ENCODE results near the gene CD3G. TPM values are rescaled to one million over a fixed set of nuclear protein-coding genes. Genes with fewer than 3 reads are reported as not detected.

CD3G gene
- total and polyA plus RNA-seq, 9 donors: 0.15 to 1.4 (median 0.40) TPM; not detected in 1

DNA sequence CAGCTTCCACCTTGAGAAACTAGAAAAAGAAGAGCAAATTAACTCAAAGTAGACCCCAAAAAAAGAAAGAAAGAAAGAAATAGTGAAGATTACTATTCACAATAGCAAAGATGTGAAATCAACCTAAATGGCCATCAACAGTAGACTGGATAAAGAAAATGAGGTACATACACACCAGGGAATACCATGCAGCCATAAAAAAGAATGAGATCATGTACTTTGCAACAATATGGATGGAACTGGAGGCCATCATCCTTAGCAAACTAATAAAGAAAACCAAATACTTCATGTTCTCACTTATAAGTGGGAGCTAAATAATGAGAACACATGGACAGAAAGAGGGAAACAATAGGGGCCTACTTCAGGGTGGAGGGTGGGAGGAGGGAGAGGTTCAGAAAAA lies 15.4 kb upstream of the CD3G start:
- no peak for DNase-seq
- H3K9me3 ChIP-seq: no peaks in the 10 kb centered on the region
- intact Hi-C loops (cut with DNase I): no loop called here
- H3K27me3 ChIP-seq: no peaks in the 10 kb centered on the region
- H3K4me3 ChIP-seq: no peak overlapping the region
- no peaks in the 10 kb centered on the region for H3K4me1 ChIP-seq (ENCODE audit: insufficient read depth)
- no peak for TF ChIP-seq EP300 (IDR thresholded peaks at IDR 0.05)
- TF ChIP-seq, protein P1, sequence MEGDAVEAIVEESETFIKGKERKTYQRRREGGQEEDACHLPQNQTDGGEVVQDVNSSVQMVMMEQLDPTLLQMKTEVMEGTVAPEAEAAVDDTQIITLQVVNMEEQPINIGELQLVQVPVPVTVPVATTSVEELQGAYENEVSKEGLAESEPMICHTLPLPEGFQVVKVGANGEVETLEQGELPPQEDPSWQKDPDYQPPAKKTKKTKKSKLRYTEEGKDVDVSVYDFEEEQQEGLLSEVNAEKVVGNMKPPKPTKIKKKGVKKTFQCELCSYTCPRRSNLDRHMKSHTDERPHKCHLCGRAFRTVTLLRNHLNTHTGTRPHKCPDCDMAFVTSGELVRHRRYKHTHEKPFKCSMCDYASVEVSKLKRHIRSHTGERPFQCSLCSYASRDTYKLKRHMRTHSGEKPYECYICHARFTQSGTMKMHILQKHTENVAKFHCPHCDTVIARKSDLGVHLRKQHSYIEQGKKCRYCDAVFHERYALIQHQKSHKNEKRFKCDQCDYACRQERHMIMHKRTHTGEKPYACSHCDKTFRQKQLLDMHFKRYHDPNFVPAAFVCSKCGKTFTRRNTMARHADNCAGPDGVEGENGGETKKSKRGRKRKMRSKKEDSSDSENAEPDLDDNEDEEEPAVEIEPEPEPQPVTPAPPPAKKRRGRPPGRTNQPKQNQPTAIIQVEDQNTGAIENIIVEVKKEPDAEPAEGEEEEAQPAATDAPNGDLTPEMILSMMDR (IDR thresholded peaks at IDR 0.05): no peak
- TF ChIP-seq POLR2A (IDR thresholded peaks at IDR 0.05): no peak
- H3K27ac ChIP-seq: no peak overlapping the region
- H3K36me3 ChIP-seq: no peaks in the 10 kb centered on the region

DNA sequence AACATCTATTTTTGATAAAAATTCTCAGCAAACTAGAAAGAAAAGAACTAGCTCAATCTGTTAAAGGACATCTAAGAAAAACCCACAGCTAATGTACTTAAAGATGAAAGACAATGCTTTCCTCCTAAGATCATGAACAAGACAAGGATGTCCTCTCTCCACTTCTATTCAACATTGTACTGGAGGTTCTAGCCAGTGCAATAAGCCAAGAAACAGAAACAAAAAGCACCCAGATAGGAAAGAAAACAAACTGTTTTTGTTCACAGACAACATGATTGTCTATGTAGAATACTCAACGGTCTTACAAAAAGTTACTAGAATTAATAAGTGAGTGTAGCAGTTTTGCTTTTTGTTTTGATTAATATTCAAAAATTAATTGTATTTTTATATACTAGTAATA lies 9.4 kb upstream of the CD3G start:
- Histone ChIP-seq H3K9me3 (no peaks in the 10 kb centered on the region), H3K4me3 (no peak overlapping the region), H3K27me3 (no peaks in the 10 kb centered on the region), H3K27ac (no peak overlapping the region), H3K36me3 (no peaks in the 10 kb centered on the region), H3K4me1 (ENCODE audit: insufficient read depth) (no peaks in the 10 kb centered on the region)
- WGBS, 3 donors: 77 to 92% (median 77%) methylated on average over 1 of the region's 1 CpG
- TF ChIP-seq, protein P1 (IDR thresholded peaks at IDR 0.05): no peak
- TF ChIP-seq EP300 (IDR thresholded peaks at IDR 0.05) (no peak), POLR2A (IDR thresholded peaks at IDR 0.05) (no peak)
- DNase-seq: no peak
- intact Hi-C loops (cut with DNase I): no loop called here

DNA sequence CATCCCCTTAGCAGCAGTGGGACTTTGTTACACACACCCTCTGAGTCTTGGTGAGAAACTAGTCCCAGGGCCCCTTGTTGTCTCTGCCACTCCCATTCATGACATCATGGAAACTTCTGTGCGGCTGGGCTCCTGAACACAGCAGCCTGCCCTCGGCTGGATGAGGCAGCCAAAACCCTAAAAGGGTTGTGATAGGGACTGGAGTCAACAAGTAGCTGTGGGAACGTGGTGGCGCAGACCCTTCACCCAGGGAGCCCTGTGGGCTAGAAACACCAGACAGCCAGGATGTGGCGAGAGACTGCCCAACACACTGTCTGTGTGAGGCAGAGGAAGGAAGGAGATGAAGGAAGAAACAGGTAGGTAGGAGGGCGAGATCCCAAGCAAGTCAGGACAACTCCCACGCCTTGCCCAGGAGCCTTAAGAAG lies 5.5 kb upstream of the CD3G start:
- Histone ChIP-seq H3K27me3 (no peaks in the 10 kb centered on the region), H3K4me1 (ENCODE audit: insufficient read depth) (no peaks in the 10 kb centered on the region), H3K9me3 (no peaks in the 10 kb centered on the region), H3K4me3 (no peak overlapping the region), H3K36me3 (no peaks in the 10 kb centered on the region), H3K27ac (no peak overlapping the region)
- TF ChIP-seq, protein P1 (IDR thresholded peaks at IDR 0.05): no peak
- TF ChIP-seq POLR2A (IDR thresholded peaks at IDR 0.05): no peak
- no peak for TF ChIP-seq EP300 (IDR thresholded peaks at IDR 0.05)
- WGBS, 3 donors: 56 to 64% (median 59%) methylated on average over 7 of the region's 7 CpGs
- intact Hi-C loops (cut with DNase I): no loop called here
- no peak for DNase-seq

DNA sequence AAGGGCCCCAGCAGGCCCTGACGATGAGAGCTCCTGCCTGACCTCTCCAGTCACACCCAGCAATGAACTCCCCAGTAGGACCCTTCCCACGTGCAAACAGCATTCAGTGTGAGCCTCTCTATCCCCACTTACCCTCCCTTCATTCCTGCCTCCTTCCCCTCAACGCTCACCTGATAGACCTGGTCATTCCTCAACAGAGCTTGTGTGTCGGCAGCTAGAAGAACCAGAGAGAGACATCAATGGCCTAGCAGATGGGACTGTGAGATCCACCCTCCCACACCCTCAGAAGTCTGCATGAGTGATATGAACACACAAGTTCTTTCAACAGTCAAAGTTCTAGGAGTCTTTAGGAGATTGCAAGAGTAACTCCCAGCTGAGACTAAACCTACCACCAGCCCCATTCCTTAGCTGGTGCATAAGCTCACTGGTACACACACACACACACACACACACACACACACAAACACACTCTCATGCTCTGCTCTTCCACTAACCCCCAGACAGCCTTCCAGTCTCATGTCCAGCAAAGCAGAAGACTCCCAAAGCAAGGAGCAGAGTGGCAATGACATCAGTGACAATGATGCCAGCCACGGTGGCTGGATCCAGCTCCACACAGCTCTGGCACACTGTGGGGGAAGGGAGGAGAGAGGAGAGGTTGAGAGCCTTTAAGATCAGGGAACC lies 4.7 kb upstream of the CD3G start:
- H3K4me1 ChIP-seq (ENCODE audit: insufficient read depth): no peaks in the 10 kb centered on the region
- TF ChIP-seq EP300 (IDR thresholded peaks at IDR 0.05) (no peak), POLR2A (IDR thresholded peaks at IDR 0.05) (no peak)
- TF ChIP-seq, protein P1 (IDR thresholded peaks at IDR 0.05): no peak
- no peak for DNase-seq
- H3K27ac ChIP-seq: no peak overlapping the region
- H3K9me3 ChIP-seq: no peaks in the 10 kb centered on the region
- H3K27me3 ChIP-seq: no peaks in the 10 kb centered on the region
- intact Hi-C loops (cut with DNase I): no loop called here
- no peak overlapping the region for H3K4me3 ChIP-seq
- 61 to 85% (median 68%) methylated on average over 5 of the region's 5 CpGs for WGBS, 3 donors
- no peaks in the 10 kb centered on the region for H3K36me3 ChIP-seq

Data from ovary (tissue), 9 donors.